ENCODE data around the gene LRGUK.
"Not testable (repeated sequence)": the region's sequence is repeated elsewhere in the genome, so short reads cannot be mapped to it uniquely, and the experiment has no call there.

LRGUK gene

DNA sequence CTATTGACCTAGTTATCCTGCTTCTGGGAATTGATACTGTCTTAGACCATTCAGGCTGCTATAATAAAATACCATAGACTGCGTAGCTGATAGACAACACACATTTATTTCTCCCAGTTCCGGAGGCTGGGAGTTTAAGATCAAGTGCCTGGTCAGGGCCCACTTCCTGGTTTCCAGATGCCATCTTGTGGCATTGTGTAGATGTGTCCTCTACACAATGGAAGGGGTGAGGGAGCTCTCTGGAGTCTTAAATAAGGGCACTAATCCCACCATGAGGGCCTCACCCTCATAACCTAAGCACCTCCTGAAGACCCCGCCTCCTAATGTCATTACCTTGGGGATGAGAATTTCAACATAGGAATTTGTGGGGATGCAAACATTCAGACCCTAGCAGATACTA, 127.2 kb downstream of the LRGUK start:
- no peak for DNase-seq

DNA sequence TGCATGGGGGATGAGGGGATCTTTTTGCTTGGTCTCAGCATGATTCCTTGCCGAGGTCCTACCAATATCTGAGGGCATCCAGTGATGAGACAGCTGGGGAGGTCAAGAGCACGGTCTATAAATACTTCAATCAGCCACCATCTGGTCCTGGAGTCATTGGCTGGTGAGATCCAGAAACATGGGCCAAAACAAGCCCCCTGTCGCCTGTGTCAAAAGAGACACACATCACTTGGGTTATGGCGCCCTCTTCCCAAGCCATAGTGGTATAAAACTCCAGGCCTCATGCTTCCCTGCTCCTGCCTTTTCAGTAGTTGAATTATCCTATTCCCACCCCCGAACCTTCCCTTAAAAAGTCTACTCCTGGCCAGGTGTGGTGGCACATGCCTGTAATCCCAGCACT, 128.7 kb downstream of the LRGUK start:
- no peak for DNase-seq

GRCh38 chr7:134262322-134262721, 135.2 kb downstream of the LRGUK start:
- DNase-seq: no peak

GRCh38 chr7:134276951-134277350, 149.8 kb downstream of the LRGUK start:
- no peak for DNase-seq

GRCh38 chr7:134278502-134279153, 151.5 kb downstream of the LRGUK start:
- DNase-seq: no peak

DNA sequence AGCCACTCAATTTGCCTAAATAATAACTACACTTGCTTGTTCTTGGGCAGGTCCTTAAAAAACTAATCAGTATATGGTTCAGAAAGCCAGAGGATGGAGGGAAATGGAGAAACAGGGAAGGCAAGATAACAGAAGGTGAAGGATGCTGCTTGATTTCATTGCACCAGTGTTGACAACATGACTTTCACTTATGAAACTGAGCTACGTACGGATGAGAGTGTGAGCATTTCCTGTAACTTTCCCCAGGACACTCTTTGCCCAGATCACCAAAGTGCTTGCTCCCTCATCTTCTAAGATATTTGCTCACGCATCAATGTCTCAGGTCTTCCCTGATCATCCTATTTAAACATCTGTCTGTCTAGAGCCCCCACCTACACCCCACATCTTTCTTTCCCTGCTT, 152.2 kb downstream of the LRGUK start:
- no peak for DNase-seq

DNA sequence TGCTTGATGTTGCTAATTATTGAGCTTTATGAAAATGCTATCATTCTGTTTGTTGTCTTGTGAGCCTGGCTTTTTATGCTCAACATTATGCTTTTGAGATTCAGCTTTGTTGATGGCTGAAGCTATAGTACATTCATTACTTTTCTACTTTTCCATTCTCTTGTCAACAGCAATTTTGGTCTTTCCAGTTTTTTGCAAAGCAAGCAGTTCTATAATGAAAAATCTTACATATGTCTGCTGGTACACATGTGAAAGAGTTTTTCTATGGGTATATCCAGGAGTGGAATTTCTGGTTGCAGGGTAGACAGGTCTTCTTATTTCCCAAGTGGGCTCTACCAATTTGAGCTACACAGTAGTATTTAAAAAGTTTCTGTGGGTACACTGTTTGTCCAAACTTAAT, 152.8 kb downstream of the LRGUK start:
- no peak for DNase-seq

DNA sequence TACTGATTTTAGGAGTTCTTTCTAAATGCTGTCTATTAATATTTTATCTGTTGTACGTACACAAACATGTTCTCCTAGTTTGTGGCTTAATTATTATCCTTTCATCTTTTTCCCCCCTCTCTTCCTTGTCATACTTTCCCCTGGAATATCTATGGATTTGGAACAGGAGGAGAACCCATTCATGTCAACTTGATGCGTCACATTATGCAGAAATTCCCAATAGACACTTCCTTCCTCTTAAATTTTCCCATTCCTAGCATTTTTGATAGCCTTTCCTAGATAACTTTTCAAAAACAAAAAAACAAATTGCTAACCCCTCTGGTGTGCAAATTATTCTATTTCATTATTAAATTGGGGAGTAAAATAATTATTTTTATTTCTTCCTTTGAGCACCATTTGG, 153.4 kb downstream of the LRGUK start:
- DNase-seq: no peak

DNA sequence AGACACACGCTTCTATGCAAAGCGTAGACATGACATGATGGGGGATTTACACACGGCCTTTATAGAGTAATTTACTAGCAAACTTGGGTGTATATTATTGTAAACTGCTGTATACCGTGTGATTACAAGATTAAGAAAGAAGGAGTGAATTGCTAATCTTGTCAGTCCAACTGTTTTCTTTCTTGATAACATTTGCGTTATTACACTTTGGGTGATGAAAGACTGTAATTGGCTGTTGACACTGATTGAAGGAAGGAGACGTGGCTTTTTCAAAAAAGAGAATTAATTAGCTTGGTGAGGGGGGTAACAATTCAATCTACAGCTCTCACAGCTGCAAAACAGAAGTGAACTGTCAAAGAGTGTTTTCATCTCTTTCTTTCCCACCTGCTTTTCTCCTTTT, 156.9 kb downstream of the LRGUK start:
- DNase-seq: no peak

DNA sequence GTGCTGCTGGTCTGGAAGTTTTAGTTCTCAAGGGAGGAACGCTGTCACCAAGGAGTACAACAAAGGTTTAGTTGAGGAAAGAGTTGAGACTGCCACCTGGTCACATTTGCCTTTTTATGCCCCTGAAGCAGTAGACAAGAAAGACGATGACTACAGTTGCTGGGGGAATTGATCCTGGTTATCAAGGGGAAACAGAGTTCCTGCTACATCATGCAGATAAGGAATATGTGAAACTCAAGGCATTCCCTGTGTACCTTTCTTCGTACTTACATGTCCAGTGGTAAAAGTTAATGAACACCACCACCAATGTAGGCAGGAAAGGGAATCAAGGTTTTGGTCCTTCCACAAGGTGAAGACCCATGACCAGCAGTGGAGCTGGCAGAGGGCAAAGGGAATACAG, 157.8 kb downstream of the LRGUK start:
- no peak for DNase-seq

- DNase-seq: no peak
Observed at GRCh38 chr7:134287916-134288659, 160.9 kb downstream of the LRGUK start.

GRCh38 chr7:134289423-134289822, 162.3 kb downstream of the LRGUK start:
- no peak for DNase-seq

GRCh38 chr7:134289841-134290240, 162.7 kb downstream of the LRGUK start:
- DNase-seq: no peak

GRCh38 chr7:134290286-134290685, 163.1 kb downstream of the LRGUK start:
- no peak for DNase-seq

DNA sequence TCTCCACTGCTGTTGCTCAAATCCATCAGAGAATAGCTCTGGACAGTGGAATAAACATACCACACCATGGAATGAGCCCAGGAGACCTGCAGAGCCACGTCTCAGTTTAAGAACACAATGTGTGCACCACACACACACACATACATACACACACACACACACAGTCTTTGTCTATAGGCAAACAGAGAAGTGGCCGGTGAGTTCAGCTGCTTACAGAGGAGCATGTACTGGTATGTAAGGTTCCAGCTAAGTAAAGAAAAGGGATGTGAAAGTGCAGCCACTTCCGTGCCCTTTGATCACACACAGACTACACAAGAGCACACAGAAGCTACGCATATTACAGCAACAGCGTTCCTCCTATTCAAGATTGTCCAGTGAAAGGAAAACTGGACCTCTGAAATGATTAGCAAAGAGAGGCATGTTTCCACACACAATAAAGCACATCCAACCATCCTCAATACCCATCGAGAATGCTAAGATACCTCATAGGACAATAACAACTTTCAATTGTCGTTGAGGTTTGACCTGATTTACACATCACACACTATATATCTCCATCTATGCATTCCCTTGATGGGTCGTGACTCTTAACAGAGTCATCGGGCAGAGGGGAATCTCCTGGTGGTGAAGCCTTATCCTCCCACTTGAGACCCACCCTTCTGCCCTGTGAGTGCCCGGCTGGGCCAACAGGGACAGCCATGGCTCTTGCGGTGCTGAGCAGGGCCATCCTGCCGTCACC, 166.0 kb downstream of the LRGUK start:
- DNase-seq: no peak

DNA sequence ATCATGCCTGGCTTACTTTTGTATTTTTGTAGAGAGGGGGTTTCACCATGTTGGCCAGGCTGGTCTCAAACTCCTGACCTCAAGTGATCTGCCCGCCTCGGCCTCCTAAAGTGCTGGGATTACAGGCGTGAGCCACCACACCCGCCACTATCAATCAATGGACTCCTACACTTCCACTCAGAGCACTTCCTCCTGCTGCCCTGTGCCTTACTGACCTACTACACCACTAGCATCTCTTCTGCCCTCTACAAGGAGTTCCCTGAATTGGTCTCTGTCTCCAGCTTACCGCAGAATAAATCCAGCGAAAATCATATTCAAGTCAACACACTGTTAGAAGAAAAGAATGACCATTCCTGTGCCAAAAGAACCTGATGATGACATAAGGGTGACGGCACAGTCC, 168.8 kb downstream of the LRGUK start:
- DNase-seq: not testable (repeated sequence)

DNA sequence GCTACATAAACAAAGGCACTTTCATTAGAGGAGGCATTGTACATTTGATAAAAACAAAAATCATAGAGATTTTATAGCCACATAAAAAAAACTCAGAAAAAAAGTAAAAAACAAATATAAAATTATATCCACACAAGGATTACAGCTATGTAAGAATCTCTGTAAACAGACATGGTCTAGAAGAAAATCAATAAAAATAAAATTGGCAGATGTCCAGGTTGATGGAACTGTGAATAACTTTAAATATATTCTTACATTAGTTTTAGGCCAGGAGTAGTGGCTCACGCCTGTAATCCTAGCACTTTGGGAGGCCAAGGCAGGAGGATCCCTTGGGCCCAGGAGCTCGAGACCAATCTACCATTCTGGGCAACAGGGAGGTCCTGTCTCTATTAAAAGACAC, 170.3 kb downstream of the LRGUK start:
- DNase-seq: no peak

DNA sequence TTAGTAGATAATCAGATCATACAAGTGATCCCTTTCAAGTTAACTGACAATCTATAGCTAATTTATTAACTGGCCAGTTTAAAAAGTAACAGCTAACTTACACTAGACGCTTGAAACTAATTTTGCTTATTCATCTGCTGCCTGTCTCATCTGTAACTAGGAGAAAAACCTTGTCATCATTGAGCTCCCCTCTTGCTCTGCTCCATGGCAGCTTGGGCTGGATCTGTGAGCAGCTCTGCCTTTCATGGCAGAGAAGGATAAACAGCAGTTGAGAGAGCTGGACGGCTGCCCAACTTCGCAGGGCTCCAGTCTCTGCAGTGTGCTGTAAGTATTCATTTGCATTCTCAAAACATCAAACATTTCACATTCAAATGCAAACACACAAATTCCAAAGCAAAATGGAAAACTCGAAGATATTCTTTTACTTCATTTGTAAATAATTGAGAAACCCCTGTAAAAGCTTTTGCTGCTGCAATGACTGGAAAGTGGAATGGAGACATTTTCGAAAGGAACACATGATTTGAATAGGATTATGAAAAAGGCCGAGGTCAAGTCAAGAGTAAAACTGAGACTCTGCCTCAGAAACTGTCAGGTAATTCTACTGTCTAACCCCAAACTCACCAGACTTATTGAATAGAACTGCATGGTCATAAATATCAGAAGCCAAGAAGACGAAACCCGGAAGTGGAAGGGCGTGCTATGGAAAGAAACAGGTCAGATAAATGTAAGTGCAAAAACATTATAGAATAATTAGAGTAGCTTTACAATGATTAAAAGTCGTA, 172.0 kb downstream of the LRGUK start:
- no peak for DNase-seq

GRCh38 chr7:134300988-134301387, 173.8 kb downstream of the LRGUK start:
- no peak for DNase-seq

DNA sequence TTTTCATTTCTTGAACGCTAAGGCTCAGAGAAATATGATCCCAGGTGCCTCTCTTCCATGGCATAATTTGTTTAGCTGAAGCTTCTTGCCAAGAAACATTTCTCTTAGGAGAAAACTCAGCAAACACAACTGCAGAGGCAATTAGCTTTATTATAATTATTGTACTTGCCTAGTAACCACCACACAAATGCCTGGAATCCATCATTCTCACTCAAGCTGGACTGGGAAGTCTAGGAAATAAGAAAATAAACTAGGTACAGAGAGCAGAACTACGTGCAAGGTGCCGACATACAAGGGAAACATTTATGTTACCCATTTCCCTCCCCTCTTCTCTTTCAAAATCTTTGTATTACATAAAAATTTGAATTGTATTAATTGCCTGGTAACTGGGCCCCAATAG, 174.5 kb downstream of the LRGUK start:
- DNase-seq: no peak

DNA sequence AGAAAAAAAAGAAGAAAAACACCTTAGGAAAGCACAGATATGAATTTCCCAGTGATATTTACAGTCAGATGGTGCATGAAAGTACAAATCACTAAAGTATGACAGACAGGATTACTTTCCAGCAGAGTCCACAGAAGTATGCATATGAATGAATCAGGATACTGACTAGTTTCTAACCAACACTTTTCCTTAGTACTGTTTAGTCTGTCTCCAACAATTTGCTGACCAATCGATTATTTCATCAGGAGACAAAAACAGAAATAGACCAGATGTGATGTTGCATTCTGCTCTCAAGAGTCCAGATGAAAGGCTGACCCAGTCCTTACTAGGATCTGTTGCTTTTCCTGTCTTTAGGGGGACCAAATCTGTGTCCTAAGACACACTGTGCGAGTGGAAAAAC, 175.0 kb downstream of the LRGUK start:
- no peak for DNase-seq

GRCh38 chr7:134307320-134307719, 180.2 kb downstream of the LRGUK start:
- DNase-seq: no peak

DNA sequence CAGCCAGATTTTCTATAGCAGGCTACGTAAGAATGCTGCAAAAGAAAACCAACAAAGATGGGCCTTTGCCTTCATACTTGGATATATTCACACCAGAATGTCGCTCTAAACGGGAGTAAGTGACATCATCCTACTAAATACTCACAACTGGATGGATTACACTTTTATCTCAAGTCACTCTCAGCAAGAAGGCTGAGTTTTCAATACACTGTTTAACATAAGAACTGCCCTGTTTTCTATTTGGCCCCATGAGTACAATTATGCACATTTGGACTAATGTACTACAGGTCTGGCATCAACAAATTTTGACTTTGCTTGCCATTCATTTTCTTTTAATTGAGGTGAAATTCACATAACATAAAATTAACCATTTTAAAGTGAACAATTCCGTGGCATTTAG, 181.4 kb downstream of the LRGUK start:
- no peak for DNase-seq
